ENCODE results near the gene RAB12. TPM values are rescaled to one million over a fixed set of nuclear protein-coding genes. Genes with fewer than 3 reads are reported as not detected.
A peak's percentile ranks its signal among the peaks of the same experiment; 100 is the strongest.

RAB12 gene
- total RNA-seq, 1 donor from 2014 or later = 49.4 TPM

DNA sequence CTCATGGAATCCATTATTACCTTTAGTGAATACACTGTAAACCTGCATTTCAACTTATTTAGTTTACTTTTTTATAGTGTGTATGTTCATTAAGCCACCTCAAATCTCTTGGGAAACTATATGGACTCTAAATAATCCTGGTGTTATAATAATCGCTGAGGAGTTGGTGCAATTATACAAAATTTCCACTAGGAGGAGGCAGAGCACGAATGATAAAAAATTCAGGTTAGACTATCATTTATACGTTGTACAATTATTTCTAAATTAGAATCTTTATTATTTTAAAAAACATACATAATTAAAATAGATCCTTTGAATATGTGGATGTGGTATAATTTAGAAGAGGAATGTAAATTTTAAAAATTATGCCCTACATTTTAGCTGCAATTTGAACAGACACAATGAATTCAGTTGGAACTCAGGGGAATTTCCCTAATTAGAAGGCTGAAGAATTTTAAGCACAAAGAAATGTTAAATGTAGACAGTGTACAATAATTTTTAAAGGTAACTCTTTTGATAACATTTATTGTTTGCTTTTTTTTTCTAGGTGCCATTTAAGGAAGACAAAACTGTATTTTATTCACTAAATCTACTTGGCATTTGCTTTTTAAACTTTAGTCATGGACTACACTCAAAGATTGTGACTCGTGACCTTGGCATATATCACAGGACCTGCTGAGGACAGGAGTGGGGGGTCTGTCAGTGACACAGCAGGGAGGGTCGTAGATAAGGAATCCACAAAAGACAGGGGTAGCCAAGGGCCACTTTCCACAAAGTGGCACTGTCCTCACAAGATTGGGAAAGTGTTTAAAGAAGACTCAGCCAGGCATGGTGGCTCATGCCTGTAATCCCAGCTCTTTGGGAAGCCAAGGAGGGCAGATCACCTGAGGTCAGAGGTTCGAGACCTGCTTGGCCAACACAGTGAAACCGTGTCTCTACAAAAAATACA is 45.5 kb downstream of the RAB12 start:
- no peak for FAIRE-seq
- no peak for DNase-seq (ENCODE audit: low read depth)

DNA sequence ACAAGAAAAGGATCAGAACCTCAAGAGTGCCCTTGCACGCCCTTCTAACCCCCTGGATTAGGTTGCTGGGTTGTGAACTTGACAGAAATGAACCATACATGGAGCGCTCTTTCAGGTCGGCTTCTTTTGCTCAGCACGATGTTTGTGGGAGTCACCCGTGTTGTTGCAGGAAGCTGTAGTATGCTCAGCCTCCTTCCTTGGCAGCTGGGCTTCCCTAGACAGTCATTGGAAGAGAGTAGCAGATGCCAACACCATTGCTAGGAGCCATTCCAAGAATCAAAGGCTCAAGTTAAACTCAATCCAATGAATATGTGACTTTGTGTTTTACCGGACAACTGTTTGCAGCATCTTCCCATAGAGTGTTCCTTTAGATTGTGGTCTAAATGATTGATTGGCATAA is 47.0 kb downstream of the RAB12 start:
- Histone ChIP-seq H3K9ac (ENCODE audit: low read length) (no peak overlapping the region), H3K27ac (ENCODE audit: low read depth, low read length) (no peak overlapping the region), H3K36me3 (ENCODE audit: insufficient read depth, low read length) (no peaks in the 10 kb centered on the region), H3K79me2 (ENCODE audit: insufficient read depth, low read length) (no peaks in the 10 kb centered on the region), H3K4me1 (ENCODE audit: insufficient read depth, low read length) (peaks cover 15% of the 10 kb centered on the region), H2AFZ (ENCODE audit: low read depth, low read length) (no peak overlapping the region), H3K9me3 (ENCODE audit: insufficient read depth, low read depth, low read length) (no peaks in the 10 kb centered on the region), H4K20me1 (ENCODE audit: insufficient read depth, low read length) (no peaks in the 10 kb centered on the region), H3K4me3 (ENCODE audit: insufficient read depth, low read depth, low read length) (no peak overlapping the region), H3K4me2 (ENCODE audit: low read length) (no peak overlapping the region), H3K27me3 (ENCODE audit: insufficient read depth, low read length) (peaks cover 3% of the 10 kb centered on the region)
- TF ChIP-seq EZH2 (IDR thresholded peaks at IDR 0.05; ENCODE audit: insufficient read depth, low read length) = no peak
- TF ChIP-seq, protein P1, sequence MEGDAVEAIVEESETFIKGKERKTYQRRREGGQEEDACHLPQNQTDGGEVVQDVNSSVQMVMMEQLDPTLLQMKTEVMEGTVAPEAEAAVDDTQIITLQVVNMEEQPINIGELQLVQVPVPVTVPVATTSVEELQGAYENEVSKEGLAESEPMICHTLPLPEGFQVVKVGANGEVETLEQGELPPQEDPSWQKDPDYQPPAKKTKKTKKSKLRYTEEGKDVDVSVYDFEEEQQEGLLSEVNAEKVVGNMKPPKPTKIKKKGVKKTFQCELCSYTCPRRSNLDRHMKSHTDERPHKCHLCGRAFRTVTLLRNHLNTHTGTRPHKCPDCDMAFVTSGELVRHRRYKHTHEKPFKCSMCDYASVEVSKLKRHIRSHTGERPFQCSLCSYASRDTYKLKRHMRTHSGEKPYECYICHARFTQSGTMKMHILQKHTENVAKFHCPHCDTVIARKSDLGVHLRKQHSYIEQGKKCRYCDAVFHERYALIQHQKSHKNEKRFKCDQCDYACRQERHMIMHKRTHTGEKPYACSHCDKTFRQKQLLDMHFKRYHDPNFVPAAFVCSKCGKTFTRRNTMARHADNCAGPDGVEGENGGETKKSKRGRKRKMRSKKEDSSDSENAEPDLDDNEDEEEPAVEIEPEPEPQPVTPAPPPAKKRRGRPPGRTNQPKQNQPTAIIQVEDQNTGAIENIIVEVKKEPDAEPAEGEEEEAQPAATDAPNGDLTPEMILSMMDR (IDR thresholded peaks at IDR 0.05; ENCODE audit: insufficient read depth, low read depth, low read length) = no peak
- FAIRE-seq = no peak
- Mint-ChIP-seq H3K9me3 (ENCODE audit: unreplicated experiment) (no peaks in the 10 kb centered on the region), H3K27ac (ENCODE audit: unreplicated experiment) (no peak overlapping the region), H3K4me3 (ENCODE audit: unreplicated experiment) (no peak overlapping the region), H3K27me3 (ENCODE audit: low read depth, unreplicated experiment) (no peaks in the 10 kb centered on the region), H3K4me1 (ENCODE audit: low read depth, unreplicated experiment) (peaks cover 8% of the 10 kb centered on the region), H3K36me3 (ENCODE audit: low read depth, unreplicated experiment) (peaks cover under 1% of the 10 kb centered on the region)
- DNase-seq (ENCODE audit: low read depth) = no peak

More for the DNA sequence above, 45.5 kb downstream of the RAB12 start:
- Mint-ChIP-seq H3K4me1 (ENCODE audit: low read depth, unreplicated experiment) (peaks cover 6% of the 10 kb centered on the region), H3K9me3 (ENCODE audit: unreplicated experiment) (peaks cover 3% of the 10 kb centered on the region), H3K4me3 (ENCODE audit: unreplicated experiment) (no peak overlapping the region), H3K27me3 (ENCODE audit: low read depth, unreplicated experiment) (no peaks in the 10 kb centered on the region), H3K36me3 (ENCODE audit: low read depth, unreplicated experiment) (peaks cover 2% of the 10 kb centered on the region), H3K27ac (ENCODE audit: unreplicated experiment) (no peak overlapping the region)
- no peak overlapping the region for H3K4me2 ChIP-seq (ENCODE audit: low read length)
- H4K20me1 ChIP-seq (ENCODE audit: insufficient read depth, low read length) = no peaks in the 10 kb centered on the region
- H3K27me3 ChIP-seq (ENCODE audit: insufficient read depth, low read length) = peaks cover 3% of the 10 kb centered on the region
- H3K9ac ChIP-seq (ENCODE audit: low read length) = no peak overlapping the region
- no peaks in the 10 kb centered on the region for H3K79me2 ChIP-seq (ENCODE audit: insufficient read depth, low read length)
- H2AFZ ChIP-seq (ENCODE audit: low read depth, low read length) = no peak overlapping the region
- peaks cover 12% of the 10 kb centered on the region for H3K4me1 ChIP-seq (ENCODE audit: insufficient read depth, low read length)
- no peaks in the 10 kb centered on the region for H3K9me3 ChIP-seq (ENCODE audit: insufficient read depth, low read depth, low read length)
- TF ChIP-seq, protein P1 (IDR thresholded peaks at IDR 0.05; ENCODE audit: insufficient read depth, low read depth, low read length) = peak; percentile 71
- TF ChIP-seq EZH2 (IDR thresholded peaks at IDR 0.05; ENCODE audit: insufficient read depth, low read length) = no peak
- no peaks in the 10 kb centered on the region for H3K36me3 ChIP-seq (ENCODE audit: insufficient read depth, low read length)
- H3K4me3 ChIP-seq (ENCODE audit: insufficient read depth, low read depth, low read length) = no peak overlapping the region
- H3K27ac ChIP-seq (ENCODE audit: low read depth, low read length) = no peak overlapping the region

All from astrocyte (in vitro differentiated cells and primary cell).